GM18951 (cell line): ENCODE measurements around the gene MPPED2.

Experiments
- POLR2A ChIP-seq: IDR thresholded peaks from 4 replicates; pipeline ENCODE4 v1.6.1; 2011; ENCODE audit warnings: mild to moderate bottlenecking; ENCODE audit not compliant: insufficient read length, insufficient read depth; ENCODE audit errors: extremely low read depth
- in situ Hi-C: fragments of 300-500 bp; cut with MboI; formaldehyde crosslinking; loops from one replicate; pipeline ENCODE4 v1.12.0; 2022; ENCODE audit warnings: low sequenced_read_pairs, mixed read lengths, inconsistent platforms; ENCODE audit not compliant: unreplicated experiment

Gene MPPED2

DNA sequence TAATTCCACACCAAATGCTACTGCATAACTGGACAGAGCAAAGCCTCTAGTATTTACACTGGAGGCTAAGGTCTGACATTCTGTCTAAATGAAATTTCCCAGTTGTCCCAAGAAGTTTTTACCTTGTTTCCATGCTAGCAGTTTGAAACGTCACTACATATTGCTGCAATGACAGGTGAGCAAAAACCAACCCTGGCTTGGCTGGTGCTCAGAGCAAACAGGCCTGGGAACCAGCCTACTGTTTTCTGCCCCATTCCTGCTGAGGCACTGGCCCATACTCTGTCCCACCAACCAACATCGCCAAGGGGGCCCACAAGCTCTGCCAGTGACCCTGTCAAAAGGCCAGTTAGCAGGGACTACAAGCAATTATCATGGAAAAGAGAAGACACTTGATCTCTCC lies 131.1 kb downstream of the MPPED2 start:
- in situ Hi-C loops: no loop called here
- no peak for TF ChIP-seq POLR2A

DNA sequence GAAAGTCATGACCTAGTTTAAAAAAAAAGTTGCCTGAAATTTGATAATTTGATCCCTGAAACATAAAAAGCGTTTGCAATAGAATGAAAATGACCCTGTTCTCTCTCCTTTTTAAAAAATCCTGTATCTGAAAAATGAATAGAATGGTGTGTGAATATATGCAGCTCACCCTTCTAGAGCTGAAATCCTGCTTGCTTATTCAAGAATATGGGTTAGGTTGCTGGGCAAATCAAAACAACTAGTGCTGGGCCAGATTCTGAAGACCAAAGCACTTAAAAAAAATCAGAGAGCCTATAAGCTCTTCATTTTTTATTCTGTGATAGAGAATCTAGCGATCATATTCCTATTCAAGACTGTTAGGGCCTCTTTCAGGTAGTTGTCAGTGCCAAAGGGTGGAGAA lies 131.6 kb downstream of the MPPED2 start:
- in situ Hi-C loops: no loop called here
- TF ChIP-seq POLR2A: no peak

DNA sequence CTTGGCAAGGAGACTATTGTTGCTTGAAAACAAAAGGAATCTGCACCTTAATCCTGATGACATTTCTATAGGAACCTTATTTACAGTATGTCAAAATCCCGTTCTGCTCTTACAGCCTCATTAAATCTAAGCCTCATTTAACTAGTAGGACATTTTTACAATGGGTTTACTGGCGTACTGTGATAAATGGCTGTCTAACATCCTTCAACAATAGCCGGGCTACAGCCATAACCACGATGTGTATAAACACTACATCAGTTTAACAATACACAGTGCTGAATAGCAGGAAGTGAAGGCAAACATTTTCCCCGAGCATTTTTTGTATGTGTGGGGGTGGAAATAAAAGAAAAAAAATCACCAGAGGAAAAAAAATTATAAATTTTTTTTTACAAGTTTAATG lies 132.0 kb downstream of the MPPED2 start:
- no peak for TF ChIP-seq POLR2A
- in situ Hi-C loops: no loop called here

DNA sequence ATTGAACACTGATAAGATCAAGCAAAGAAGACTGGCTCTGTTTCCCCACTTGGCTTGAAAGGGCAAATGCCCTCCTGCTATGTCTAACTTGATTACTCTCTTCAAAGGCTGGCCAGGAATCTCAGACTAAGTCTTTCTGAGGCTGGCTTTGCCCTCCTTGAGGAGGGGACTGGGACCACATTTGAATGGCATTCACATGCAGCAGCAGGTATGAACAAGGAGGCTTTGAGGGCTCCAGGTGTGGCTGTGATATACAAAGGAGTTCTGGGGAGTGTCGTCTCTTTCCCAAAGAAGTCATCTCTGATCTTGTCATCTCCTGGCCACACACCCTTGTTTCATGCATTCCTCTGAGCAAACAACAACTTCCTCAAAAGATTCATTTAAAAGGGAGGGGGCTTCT lies 132.4 kb downstream of the MPPED2 start:
- no peak for TF ChIP-seq POLR2A
- in situ Hi-C loops: no loop called here

DNA sequence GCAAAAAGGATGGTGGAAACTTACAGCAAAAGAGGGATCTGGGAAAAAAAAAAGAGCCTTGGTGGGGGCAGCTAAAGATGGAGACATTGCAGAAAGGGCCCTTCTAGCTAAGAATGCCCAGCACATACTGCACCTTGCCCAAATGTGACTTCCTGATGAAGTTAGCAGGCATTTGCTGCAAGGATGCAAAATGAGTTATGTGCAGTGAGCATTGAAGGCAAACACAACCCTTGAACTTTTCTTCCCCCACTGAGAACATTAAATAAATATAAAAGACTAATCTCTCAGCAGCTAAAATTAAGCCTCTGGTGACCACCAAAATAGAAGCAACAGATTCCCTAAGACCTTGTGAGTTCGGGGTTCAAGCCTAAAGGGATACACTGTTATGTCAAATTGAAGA lies 133.3 kb downstream of the MPPED2 start:
- in situ Hi-C loops: no loop called here
- TF ChIP-seq POLR2A: no peak

DNA sequence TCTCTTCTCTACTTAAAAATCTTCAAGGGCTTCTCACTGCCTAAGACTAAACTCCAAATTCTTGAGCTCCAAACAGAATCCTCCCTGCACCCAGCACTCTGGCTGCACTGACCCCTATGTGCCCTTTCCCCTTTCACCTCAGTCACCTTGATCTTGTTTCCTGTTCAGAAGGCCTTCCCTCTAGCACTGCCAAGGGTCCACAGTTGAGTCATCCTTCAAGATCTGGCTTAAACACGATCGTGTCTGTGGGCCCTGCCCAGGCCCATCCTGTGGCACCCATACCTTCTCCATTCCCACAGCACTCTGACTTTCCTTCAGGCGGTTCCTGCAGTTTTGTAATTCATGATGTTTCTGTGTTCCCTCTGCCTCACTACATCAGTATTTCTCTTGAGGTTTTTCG lies 134.0 kb downstream of the MPPED2 start:
- no peak for TF ChIP-seq POLR2A
- in situ Hi-C loops: no loop called here

DNA sequence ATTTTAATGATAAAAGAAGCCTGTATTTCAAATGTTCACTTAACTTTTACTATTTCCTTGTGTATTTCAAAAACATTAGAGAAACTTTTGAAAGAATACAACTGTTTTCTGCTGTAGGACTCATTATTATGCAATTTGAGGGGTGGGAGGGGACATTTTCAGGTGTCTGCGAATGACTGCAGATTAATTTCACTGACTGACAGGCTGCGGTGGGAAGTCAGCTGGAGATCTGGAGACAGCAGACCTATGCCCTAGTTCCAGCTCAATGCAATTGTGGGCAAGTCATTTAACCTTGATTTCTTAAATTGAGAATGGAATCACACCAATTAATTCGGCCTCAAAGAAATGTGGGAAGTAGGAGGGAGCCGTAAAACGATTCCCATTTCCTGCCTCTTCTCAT lies 134.5 kb downstream of the MPPED2 start:
- TF ChIP-seq POLR2A: no peak
- in situ Hi-C loops: no loop called here

DNA sequence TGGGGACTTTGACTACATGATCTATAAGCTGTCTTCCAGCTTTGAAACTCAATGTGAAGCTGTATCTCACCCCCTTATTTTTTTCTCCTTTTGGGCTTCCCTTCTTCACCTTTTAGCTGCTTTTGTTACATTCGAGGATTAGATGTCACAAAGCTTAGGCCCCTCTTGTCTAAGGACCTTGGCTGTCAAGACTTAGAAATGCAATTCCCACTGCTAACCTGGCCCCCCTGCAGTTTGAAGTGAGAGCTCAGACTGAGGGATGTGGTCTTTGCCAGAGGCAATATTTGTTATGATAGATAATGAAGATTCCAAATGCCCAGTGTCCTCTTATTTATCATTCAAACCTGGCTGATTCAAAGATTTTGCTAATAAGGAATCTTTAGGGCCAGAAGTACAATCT lies 135.0 kb downstream of the MPPED2 start:
- in situ Hi-C loops: no loop called here
- no peak for TF ChIP-seq POLR2A

DNA sequence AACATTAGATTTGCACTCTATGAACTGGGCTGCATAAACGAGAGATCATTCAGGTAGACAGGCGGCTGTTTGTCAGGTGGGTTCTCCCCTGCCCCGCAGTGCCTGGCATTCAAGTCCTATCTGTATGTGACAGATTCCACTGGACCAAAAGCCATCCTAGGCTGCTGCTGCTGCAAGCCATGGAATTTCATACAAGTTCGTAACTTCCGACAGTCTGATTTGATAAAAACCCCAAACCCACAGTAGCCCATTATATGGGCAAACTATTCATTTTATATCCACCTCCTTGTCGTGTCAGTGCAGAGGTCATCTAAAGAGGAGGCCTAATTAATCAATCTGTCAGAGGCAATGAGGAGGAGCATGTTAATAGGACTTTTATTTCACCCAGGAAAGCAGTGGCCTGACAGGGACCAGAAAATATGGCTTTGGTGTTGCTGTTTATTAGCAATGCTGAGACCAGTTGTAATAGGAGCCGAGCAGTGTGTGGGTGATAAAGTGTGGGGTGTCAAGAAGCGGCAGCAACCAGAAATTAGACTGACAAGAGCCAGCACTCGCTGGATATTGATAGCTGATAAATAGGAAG lies 139.0 kb downstream of the MPPED2 start:
- no peak for TF ChIP-seq POLR2A

DNA sequence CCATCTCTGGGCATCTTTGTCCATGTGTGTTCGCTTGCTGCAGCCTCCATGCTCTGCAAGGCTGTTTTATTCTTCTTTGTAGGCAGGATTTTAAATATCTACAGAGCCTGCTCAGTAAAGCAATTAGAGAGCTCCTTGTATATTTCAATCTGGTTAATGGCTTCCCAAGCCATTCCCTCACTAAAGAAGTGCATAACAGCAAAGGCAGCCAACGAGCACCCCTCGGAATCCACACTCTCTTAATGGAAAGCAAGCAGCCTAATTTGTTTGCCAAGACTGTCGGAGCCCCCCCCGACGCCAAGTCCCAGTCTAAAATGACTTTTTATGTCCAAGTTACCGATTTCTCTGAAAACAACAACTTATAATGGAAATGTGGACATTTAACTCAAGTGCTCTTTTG lies 139.6 kb downstream of the MPPED2 start:
- in situ Hi-C loops: no loop called here
- no peak for TF ChIP-seq POLR2A

More for the DNA sequence above, 139.0 kb downstream of the MPPED2 start:
- in situ Hi-C loops: no loop called here

DNA sequence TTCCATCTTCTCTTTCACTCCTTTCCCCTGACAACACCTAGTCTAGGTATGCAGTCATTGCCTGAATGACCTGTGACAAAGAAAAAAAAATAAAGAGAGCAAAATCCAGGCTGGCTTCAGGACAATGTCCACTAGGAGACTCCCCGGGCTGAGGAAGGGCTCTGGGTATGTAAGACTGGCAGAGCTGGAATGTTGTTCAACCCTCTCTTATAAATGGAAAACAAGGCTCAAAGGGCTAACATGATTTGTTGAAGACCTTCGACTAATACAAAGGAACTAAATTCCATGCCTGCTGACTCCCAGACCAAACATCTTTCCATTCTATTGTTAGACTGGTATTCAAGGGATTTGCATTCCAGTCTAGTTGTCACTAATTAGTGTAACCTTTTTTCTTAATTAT lies 141.1 kb downstream of the MPPED2 start:
- no peak for TF ChIP-seq POLR2A
- in situ Hi-C loops: no loop called here

DNA sequence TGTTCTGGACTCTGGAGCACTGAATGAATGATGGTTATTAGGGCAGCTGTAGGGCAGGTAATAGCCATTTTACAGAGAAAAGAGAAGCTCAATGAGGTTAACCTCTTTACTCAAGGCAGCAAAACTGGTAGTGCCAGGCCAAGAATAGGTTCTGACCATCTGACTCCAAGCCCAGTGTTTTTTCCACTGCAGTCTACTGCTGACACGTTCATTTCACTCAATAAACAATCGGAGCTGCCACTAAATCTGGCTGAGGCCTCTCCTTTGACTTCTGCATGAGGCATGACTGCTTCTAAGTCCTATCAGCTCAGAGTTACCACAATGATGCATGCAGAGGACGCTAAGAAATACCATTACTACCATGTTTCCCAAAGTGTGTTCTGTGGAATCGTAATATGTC lies 145.6 kb downstream of the MPPED2 start:
- in situ Hi-C loops: no loop called here

DNA sequence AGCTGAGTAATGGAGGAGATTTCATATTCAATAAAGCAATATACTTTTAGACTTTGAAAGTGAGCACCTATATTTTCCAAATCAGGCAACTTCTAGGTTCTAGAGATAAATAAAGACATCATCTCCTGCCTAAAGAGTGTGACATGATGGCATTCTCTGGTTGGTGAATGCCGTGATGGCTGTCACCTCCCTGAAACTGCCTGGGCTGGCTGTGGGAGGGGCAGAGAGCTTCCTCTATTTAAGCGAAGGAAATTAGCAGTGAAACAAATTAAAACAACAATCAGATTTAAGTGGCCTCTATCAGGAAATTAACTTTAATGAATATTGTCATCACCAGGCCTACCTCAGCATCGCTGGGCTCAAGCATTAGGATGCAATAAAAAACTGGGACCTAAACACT lies 149.4 kb downstream of the MPPED2 start:
- in situ Hi-C loops: no loop called here
- no peak for TF ChIP-seq POLR2A

More for the DNA sequence above, 145.6 kb downstream of the MPPED2 start:
- no peak for TF ChIP-seq POLR2A

DNA sequence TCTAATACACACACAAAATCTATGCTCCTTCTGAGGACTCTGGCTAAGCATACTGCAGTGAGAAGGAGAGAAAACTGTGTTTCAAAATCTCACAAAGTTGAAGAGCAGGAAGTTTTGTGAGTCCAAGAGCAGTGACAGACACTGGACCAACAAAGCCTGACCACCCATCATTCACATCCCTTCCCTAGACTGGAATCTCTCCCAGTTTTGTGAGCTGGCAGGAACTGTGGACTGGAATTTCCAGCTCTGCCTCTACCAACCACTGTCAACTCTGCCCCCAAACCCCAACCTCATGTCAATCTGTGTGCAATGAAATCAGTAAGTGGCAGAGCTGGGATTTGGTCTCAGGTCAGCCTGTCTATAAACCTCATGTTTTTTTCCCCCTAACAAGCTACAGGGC lies 150.7 kb downstream of the MPPED2 start:
- no peak for TF ChIP-seq POLR2A
- in situ Hi-C loops: no loop called here

DNA sequence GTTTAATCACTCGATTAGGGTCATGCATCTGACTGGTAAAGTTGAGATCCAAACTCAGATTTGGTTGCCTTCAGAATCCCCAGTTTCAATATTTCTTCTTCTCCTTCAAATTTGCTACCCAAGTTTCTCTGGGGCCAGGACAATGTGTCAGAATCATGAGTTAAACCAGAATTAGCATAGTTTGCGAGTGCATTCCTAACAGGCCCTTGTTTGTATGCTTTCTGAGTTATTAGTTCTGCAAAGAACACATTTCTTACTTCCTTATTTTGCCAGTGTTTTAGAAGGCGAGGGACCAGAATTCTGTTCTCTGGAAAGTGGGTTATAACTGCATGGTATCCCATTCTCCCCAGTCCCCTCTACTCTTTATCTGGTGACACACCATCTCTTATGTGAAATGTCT lies 151.3 kb downstream of the MPPED2 start:
- in situ Hi-C loops: no loop called here
- TF ChIP-seq POLR2A: no peak
